T follicular helper cell (primary cell): ENCODE results near the gene MUTYH.
"Not testable (repeated sequence)": the region's sequence is repeated elsewhere in the genome, so short reads cannot be mapped to it uniquely, and the experiment has no call there.

Experiments
- DNase-seq: peaks from one replicate; pipeline ENCODE4 v3.0.0-alpha.2; 2020; ENCODE audit warnings: low read depth

Gene MUTYH

GRCh38 chr1:45321444-45321843, 18.8 kb downstream of the MUTYH start:
- no peak for DNase-seq

- no peak for DNase-seq
Observed at GRCh38 chr1:45319761-45320160, 20.5 kb downstream of the MUTYH start.

- no peak for DNase-seq
Observed at GRCh38 chr1:45317166-45317565, 23.1 kb downstream of the MUTYH start.

DNA sequence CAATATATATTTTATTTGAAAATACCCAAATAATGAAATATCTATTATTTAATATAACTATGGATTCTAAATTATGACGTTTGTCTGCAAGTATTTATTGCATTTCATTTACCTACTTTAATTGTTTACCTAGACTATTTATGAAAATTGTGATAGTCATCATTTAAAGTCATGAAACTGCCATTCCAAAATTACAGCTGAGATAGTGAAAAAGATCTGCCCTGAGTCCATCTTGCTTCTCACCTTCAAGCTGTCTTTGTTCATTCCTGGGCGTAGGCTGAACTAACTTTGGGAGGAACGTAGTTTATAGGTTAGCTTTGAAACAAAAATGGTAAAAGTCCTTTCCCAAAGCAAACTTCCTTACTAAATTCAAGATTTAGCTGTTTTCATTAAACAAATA, 26.0 kb downstream of the MUTYH start:
- no peak for DNase-seq

DNA sequence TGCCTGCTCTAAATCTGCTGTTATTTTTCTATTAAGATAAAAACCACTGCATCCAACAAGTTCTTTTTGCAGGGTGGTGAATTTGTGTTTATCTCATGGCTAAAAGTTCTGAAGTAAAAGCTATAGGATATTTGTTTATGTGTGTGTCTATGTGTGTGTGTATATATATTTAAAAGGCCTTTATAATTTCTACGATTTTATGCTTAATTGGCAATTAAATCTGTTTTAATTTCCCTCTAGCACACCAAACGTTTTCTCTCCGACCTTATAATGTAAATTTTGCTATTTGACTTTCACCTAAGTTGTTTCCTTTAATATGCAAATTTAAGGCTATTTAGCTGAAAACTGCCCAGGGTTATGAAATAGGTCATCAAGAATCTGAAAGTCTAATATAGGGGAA, 33.3 kb downstream of the MUTYH start:
- no peak for DNase-seq

DNA sequence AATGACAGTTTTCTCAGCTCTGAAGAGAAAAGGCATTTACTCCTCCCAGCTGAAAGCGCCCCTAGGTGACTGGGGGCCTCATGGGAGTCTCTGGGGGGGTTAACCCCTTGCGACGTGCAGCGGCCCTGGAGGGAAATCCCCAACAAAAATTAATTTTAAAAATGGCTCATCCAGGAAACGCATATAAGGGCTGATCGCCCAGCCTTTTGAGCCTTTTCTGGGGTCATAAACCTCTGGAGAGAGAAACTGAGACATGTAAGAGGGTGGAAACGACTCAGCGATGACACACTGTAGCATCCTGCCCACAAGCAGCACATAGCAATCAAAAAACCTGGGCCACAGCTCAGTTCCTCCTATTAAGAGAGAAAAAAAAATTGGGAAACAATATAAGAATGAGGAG, 33.9 kb downstream of the MUTYH start:
- no peak for DNase-seq

GRCh38 chr1:45305231-45305630, 35.0 kb downstream of the MUTYH start:
- DNase-seq = no peak

- DNase-seq = no peak
Observed at GRCh38 chr1:45304311-45305081, 35.7 kb downstream of the MUTYH start.

DNA sequence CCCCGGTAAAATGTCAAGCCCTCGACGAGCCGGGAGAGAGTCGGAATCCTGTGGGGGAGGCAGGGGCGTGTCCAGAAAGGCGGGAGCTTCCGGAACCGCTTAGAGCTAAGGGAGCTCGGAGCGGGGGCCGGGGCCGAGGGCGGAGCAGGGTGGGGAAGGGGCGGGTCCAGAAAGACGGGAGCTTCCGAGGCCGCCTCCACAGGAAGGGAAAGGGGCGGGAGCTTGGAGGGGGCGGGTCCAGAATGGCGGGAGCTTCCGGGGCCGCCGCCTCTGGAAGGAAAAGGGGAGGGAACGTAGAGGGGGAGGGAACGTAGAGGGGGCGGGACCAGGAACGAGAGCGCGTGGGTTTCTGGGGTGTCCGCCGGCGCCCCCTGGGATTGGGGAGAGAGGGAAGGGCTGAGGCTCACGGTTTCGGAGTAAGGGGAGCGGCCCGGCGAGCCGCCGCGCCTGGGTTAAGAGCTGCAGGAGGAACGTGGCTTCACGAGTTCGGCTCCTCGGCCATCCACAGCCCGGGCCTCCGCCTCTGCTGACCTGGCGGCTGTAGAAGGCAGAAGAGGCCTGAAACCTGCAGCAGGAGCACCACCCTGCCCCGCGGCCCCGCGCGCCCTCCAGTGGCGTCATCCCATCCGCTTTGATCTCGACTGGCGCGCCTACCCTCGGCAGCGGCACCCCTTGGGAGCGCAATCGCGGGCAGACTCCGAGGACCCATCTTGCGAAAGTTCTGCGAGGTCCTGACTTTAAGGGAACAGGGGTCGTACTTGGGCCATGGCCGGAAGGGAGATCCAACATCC, 36.5 kb downstream of the MUTYH start:
- peak; percentile 97 for DNase-seq

DNA sequence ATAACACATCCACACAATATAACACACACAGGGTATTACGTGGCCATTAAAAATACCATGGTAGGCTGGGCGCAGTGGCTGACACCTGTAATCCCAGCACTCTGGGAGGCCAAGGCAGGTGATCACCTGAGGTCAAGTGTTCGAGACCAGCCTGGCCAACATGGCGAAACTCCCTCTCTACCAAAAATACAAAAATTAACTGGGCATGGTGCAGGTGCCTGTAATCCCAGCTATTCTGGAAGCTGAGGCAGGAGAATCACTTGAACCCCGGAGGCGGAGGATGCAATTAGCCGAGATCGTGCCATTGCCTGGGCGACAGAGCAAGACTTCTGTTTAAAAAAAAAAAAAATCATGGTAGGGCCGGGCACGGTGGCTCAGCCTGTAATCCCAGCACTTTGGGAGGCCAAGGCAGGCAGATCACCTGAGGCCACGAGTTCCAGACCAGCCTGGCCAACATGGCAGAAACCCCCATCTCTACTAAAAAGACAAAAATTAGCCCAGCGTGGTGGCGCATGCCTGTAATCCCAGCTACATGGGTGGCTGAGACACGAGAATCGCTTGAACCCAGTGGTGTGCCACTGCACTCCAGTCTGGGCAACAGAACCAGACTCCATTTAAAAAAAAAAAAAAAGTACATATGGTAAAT, 37.6 kb downstream of the MUTYH start:
- DNase-seq = no peak

DNA sequence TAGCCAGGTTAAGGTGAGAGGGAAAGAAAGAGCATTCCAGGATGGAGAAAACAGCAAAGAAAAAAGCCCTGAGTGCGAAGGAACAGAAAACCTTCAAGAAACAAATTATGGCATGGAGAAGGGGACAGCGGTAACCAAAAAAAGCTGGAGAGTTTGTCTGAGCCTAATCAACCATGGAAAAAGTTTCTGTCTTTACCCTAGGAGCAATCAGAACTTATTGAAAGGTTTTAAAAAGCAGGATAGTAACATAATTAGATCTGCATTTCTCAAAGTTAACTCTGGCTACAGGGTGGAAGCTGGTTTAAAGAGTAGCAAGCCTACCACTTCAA, 39.6 kb downstream of the MUTYH start:
- no peak for DNase-seq

DNA sequence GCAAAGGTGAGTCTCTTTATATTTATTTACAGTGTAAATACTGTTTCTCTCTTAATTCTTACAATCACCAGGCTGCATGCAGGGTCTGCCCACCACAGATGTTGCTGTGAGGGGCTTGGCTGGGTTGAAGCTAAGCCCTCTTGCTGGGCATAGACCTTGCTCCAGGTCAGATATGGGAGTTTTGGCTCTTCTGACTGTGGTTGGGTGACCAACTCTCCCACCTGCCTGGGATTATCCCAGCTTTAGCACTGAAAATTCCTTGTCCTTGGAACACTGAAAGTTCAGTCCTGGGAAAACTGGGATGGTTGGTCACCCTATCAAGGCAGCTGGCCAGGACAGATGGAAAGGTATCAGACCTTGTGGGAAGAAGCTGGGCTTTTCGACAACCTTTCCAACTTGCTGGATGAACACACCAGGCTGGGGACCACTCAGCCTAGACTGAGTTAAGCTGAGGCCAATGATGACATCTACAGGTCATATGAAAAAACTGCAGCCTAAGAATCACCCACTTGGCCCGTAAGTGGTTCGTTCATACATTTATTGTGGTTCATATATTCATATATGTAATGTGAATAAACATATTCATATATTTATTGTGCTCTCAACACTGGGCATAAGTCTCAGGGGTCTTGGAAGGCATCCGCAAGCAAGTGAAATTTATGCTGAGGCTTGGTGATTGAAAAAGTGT, 40.1 kb downstream of the MUTYH start:
- DNase-seq = peak; percentile 14

- no peak for DNase-seq
Observed at GRCh38 chr1:45299296-45299695, 40.9 kb downstream of the MUTYH start.

DNA sequence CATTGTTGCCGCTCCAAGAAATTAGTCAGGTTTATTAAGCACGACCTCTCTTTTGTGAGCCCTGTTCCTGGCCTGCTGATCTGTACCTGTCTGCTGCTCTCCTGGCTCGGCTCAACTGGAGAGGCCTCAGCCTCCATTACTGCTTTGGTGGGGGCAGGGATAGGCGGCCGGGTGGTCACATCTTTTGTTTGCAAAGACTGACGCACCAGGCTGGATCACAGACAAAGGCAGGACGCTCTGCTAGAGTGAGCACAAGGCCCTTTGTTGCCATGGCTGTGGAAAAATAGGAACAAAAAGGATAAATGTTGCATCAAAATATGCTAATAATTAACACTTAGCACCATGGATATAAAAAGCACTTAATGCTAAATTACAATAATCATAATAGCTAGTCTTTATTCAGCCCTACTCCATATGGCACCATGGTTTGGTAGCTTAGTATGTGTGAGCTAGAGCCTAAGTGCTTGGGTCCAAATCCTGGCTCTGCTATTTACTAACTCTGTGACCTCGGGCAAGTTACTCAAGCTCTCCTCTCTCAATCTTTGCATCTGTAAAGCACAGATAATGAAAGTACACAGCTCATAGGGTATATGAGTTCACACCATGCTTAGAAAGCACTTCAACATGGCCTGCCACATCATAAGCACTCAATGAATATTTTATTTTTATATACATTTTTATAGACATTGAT, 42.4 kb downstream of the MUTYH start:
- DNase-seq = no peak

GRCh38 chr1:45291716-45292115, 48.5 kb downstream of the MUTYH start:
- DNase-seq = no peak

DNA sequence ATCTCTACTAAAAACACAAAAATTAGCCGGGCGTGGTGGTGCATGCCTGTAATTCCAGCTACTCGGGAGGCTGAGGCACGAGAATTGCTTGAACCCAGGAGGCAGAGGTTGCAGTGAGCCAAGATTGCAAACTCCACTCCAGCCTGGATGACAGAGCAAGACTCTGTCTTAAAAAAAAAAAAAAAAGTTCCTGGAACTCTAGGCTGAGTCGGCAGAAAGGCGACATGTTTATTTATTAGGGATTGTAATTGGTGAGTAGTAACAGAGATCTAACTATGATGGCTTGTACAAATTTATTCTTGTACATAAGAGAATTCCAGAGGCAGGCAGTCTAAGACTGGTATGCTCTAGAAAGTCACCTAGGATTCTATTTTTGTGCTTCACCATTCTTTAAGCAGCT, 49.2 kb downstream of the MUTYH start:
- DNase-seq = not testable (repeated sequence)

DNA sequence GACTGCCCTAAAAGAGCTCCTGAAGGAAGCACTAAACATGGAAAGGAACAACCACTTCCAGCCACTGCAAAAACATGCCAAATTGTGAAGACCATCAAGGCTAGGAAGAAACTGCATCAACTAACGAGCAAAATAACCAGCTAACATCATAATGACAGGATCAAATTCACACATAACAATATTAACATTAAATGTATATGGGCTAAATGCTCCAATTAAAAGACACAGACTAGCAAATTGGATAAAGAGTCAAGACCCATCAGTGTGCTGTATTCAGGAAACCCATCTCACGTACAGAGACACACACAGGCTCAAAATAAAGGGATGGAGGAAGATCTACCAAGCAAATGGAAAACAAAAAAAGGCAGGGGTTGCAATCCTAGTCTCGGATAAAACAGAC, 53.7 kb downstream of the MUTYH start:
- not testable (repeated sequence) for DNase-seq

DNA sequence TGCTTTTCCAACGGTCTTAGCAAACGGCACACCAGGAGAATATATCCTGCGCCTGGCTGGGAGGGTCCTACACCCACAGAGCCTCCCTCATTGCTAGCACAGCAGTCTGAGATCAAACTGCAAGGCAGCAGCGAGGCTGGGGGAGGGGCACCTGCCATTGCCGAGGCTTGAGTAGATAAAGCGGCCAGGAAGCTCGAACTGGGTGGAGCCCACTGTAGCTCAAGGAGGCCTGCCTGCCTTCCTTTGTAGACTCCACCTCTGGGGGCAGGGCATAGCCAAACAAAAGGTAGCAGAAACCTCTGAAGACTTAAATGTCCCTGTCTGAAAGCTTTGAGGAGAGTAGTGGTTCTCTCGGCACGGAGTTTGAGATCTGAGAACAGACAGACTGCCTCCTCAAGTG, 55.4 kb downstream of the MUTYH start:
- DNase-seq = not testable (repeated sequence)

GRCh38 chr1:45282351-45282750, 57.9 kb downstream of the MUTYH start:
- no peak for DNase-seq
